ENCODE results near the gene TRMT6.

TRMT6 gene

DNA sequence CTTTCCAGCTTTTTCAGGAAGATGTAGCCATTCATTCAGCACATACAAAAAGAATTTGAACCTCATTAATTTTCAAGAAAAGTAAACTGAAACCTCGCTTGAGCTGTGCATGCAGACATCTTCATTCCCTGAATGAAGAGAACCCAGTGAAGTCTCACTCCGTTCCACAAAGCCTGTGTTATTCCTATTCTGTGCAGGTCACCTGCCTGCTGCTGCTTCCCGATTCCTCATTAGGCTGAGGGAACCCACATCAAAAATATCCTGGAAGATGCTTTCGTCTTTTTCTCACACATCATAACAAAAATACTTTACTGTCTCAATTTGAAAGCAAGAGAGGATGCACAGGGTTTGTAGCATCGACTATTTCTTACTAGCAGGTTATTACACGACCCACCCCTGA lies 40.1 kb downstream of the TRMT6 start:
- no peak overlapping the region for H3K27ac ChIP-seq (ENCODE audit: low read depth, low read length)
- H3K4me1 ChIP-seq (ENCODE audit: control insufficient read depth in 1 of 2, insufficient read depth in 2 of 2, low read length in 2 of 2), result peaks cover 5 to 6% of the 10 kb centered on the region in 2 donors
- no peak overlapping the region for H3K9ac ChIP-seq (ENCODE audit: low read depth in 1 of 2, low read length in 2 of 2)
- H3K27me3 ChIP-seq (ENCODE audit: control insufficient read depth in 1 of 2, insufficient read depth in 2 of 2, low read length in 2 of 2), result peaks cover 8 to 17% of the 10 kb centered on the region in 2 donors
- H3K36me3 ChIP-seq (ENCODE audit: control insufficient read depth in 1 of 2, insufficient read depth in 2 of 2, low read length in 2 of 2), result no peaks in the 10 kb centered on the region
- no peak overlapping the region for H3K4me3 ChIP-seq (ENCODE audit: low read depth in 1 of 2, low read length in 2 of 2)
- H3K9me3 ChIP-seq (ENCODE audit: control insufficient read depth in 1 of 2, low read length in 2 of 2), result no peaks in the 10 kb centered on the region

- Histone ChIP-seq H3K9me3 (ENCODE audit: control insufficient read depth in 1 of 2, low read length in 2 of 2) (no peaks in the 10 kb centered on the region), H3K36me3 (ENCODE audit: control insufficient read depth in 1 of 2, insufficient read depth in 2 of 2, low read length in 2 of 2) (no peaks in the 10 kb centered on the region), H3K27me3 (ENCODE audit: control insufficient read depth in 1 of 2, insufficient read depth in 2 of 2, low read length in 2 of 2) (peaks cover 8 to 15% of the 10 kb centered on the region in 2 donors), H3K4me3 (ENCODE audit: low read depth in 1 of 2, low read length in 2 of 2) (no peak overlapping the region), H3K4me1 (ENCODE audit: control insufficient read depth in 1 of 2, insufficient read depth in 2 of 2, low read length in 2 of 2) (peaks cover 5 to 6% of the 10 kb centered on the region in 2 donors), H3K27ac (ENCODE audit: low read depth, low read length) (no peak overlapping the region), H3K9ac (ENCODE audit: low read depth in 1 of 2, low read length in 2 of 2) (no peak overlapping the region)
Measured at GRCh38 chr20:5908981-5909380, 41.4 kb downstream of the TRMT6 start.

GRCh38 chr20:5900908-5901307 lies 49.4 kb downstream of the TRMT6 start:
- Histone ChIP-seq H3K27ac (ENCODE audit: low read depth, low read length) (no peak overlapping the region), H3K9me3 (ENCODE audit: control insufficient read depth in 1 of 2, low read length in 2 of 2) (no peaks in the 10 kb centered on the region), H3K36me3 (ENCODE audit: control insufficient read depth in 1 of 2, insufficient read depth in 2 of 2, low read length in 2 of 2) (no peaks in the 10 kb centered on the region), H3K4me1 (ENCODE audit: control insufficient read depth in 1 of 2, insufficient read depth in 2 of 2, low read length in 2 of 2) (no peaks in the 10 kb centered on the region), H3K9ac (ENCODE audit: low read depth in 1 of 2, low read length in 2 of 2) (no peak overlapping the region), H3K27me3 (ENCODE audit: control insufficient read depth in 1 of 2, insufficient read depth in 2 of 2, low read length in 2 of 2) (peaks cover 0 to 4% of the 10 kb centered on the region in 2 donors), H3K4me3 (ENCODE audit: low read depth in 1 of 2, low read length in 2 of 2) (no peak overlapping the region)

DNA sequence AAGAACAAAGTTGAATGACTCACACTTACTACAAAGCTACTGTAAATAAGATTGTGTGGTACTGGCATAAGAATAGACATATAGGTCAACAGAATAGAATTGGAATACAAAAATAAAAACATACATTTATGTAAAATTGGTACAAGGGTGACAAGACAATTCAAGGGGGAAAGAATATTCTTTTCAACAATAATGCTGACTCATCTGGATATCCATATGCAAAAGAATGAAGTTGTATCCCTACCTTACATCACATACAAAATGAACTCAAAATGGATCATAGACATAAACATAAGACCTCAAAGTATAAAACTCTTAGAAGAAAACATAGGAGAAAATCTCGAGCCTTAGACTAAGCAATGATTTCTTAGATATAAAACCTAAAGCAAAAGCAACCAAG lies 50.9 kb downstream of the TRMT6 start:
- no peak overlapping the region for H3K9ac ChIP-seq (ENCODE audit: low read depth in 1 of 2, low read length in 2 of 2)

DNA sequence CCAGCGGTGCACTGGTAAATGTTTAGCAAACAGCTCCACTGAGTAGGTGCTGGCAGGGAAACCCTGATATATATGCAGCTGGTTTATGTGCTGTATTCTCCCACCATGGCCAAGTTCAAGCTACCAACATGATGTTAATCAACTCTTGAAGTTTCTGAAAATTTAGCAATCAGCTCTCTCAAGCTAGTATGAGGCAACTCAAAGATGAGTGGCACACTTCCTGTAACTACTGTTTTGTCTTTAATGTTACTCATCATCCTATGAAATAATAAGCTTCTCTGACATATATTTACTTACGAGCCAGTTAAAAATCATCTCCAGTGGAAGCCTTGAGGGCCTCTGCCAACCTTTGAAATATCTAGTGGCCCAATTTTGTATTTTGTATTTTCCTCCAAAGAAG lies 54.7 kb downstream of the TRMT6 start:
- no peak overlapping the region for H3K27ac ChIP-seq (ENCODE audit: low read depth, low read length)
- no peaks in the 10 kb centered on the region for H3K36me3 ChIP-seq (ENCODE audit: control insufficient read depth in 1 of 2, insufficient read depth in 2 of 2, low read length in 2 of 2)
- H3K9me3 ChIP-seq (ENCODE audit: control insufficient read depth in 1 of 2, low read length in 2 of 2), result no peaks in the 10 kb centered on the region
- H3K4me3 ChIP-seq (ENCODE audit: low read depth in 1 of 2, low read length in 2 of 2), result no peak overlapping the region
- H3K9ac ChIP-seq (ENCODE audit: low read depth in 1 of 2, low read length in 2 of 2), result no peak overlapping the region
- H3K27me3 ChIP-seq (ENCODE audit: control insufficient read depth in 1 of 2, insufficient read depth in 2 of 2, low read length in 2 of 2), result peaks cover 0 to 1% of the 10 kb centered on the region in 2 donors
- H3K4me1 ChIP-seq (ENCODE audit: control insufficient read depth in 1 of 2, insufficient read depth in 2 of 2, low read length in 2 of 2), result no peaks in the 10 kb centered on the region

More for the DNA sequence above, 50.9 kb downstream of the TRMT6 start:
- H3K27ac ChIP-seq (ENCODE audit: low read depth, low read length), result no peak overlapping the region
- peaks cover 0 to 4% of the 10 kb centered on the region in 2 donors for H3K27me3 ChIP-seq (ENCODE audit: control insufficient read depth in 1 of 2, insufficient read depth in 2 of 2, low read length in 2 of 2)
- H3K9me3 ChIP-seq (ENCODE audit: control insufficient read depth in 1 of 2, low read length in 2 of 2), result no peaks in the 10 kb centered on the region
- H3K4me3 ChIP-seq (ENCODE audit: low read depth in 1 of 2, low read length in 2 of 2), result no peak overlapping the region
- no peaks in the 10 kb centered on the region for H3K4me1 ChIP-seq (ENCODE audit: control insufficient read depth in 1 of 2, insufficient read depth in 2 of 2, low read length in 2 of 2)
- H3K36me3 ChIP-seq (ENCODE audit: control insufficient read depth in 1 of 2, insufficient read depth in 2 of 2, low read length in 2 of 2), result no peaks in the 10 kb centered on the region

DNA sequence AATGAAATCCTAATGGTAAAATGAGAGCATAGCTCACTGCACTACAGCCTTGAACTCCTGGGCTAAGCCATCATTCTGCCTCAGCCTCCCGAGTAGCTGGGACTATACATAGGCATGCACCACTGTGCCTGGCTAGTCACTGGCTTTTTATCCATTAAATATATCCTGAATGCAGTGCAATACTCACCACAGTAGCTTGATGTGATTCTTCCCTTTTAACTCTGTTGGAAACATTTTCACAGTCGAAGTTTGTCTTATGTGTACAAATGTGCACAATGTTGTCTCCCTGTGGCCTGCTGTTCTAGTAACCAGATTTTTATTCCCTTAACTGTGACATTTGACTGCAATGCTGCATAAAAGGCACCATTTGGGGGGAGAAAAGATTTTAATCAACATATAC lies 56.7 kb downstream of the TRMT6 start:
- Histone ChIP-seq H3K9ac (ENCODE audit: low read depth in 1 of 2, low read length in 2 of 2) (no peak overlapping the region), H3K4me3 (ENCODE audit: low read depth in 1 of 2, low read length in 2 of 2) (no peak overlapping the region), H3K4me1 (ENCODE audit: control insufficient read depth in 1 of 2, insufficient read depth in 2 of 2, low read length in 2 of 2) (no peaks in the 10 kb centered on the region), H3K36me3 (ENCODE audit: control insufficient read depth in 1 of 2, insufficient read depth in 2 of 2, low read length in 2 of 2) (no peaks in the 10 kb centered on the region), H3K9me3 (ENCODE audit: control insufficient read depth in 1 of 2, low read length in 2 of 2) (no peaks in the 10 kb centered on the region), H3K27me3 (ENCODE audit: control insufficient read depth in 1 of 2, insufficient read depth in 2 of 2, low read length in 2 of 2) (no peaks in the 10 kb centered on the region), H3K27ac (ENCODE audit: low read depth, low read length) (no peak overlapping the region)

GRCh38 chr20:5893052-5893451 lies 57.3 kb downstream of the TRMT6 start:
- H3K4me3 ChIP-seq (ENCODE audit: low read depth in 1 of 2, low read length in 2 of 2), result no peak overlapping the region
- H3K9ac ChIP-seq (ENCODE audit: low read depth in 1 of 2, low read length in 2 of 2), result no peak overlapping the region
- no peaks in the 10 kb centered on the region for H3K4me1 ChIP-seq (ENCODE audit: control insufficient read depth in 1 of 2, insufficient read depth in 2 of 2, low read length in 2 of 2)

DNA sequence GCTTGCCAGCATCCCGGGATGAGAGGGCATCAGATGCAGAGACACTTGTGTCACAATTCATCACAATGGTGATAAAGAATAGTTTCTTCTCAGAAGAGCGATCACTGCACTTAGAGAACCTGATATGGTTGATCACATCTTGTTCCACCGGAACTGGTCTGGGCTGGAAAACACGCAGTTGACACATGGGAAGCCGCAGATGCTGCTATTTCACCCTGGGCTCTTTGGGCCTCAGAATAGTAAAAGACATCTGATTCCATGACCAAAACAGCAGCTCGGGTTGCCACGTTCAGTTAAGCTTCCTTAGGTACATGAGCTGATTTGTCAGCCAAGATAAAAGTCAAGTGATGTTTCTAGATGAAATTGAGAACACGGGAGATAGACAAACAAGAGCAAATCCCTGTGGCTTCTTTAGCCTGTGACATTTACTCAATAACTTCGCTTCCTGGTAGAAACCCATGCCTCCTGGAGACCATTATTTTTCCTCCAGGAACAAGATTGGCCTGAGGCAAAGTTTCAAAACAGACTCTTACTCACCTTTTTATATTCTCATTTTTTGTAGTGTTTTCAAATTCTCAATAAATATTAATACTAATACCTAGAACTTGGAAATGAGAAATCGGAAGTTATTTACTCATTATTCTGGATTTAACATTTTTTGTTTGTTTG lies 59.4 kb downstream of the TRMT6 start:
- H3K4me3 ChIP-seq (ENCODE audit: low read depth in 1 of 2, low read length in 2 of 2), result no peak overlapping the region
- H3K27ac ChIP-seq (ENCODE audit: low read depth, low read length), result no peak overlapping the region
- H3K9ac ChIP-seq (ENCODE audit: low read depth in 1 of 2, low read length in 2 of 2), result no peak overlapping the region
- no peaks in the 10 kb centered on the region for H3K9me3 ChIP-seq (ENCODE audit: control insufficient read depth in 1 of 2, low read length in 2 of 2)
- H3K27me3 ChIP-seq (ENCODE audit: control insufficient read depth in 1 of 2, insufficient read depth in 2 of 2, low read length in 2 of 2), result no peaks in the 10 kb centered on the region
- H3K36me3 ChIP-seq (ENCODE audit: control insufficient read depth in 1 of 2, insufficient read depth in 2 of 2, low read length in 2 of 2), result no peaks in the 10 kb centered on the region
- H3K4me1 ChIP-seq (ENCODE audit: control insufficient read depth in 1 of 2, insufficient read depth in 2 of 2, low read length in 2 of 2), result no peaks in the 10 kb centered on the region

More at GRCh38 chr20:5893052-5893451, 57.3 kb downstream of the TRMT6 start:
- H3K9me3 ChIP-seq (ENCODE audit: control insufficient read depth in 1 of 2, low read length in 2 of 2), result no peaks in the 10 kb centered on the region
- no peaks in the 10 kb centered on the region for H3K36me3 ChIP-seq (ENCODE audit: control insufficient read depth in 1 of 2, insufficient read depth in 2 of 2, low read length in 2 of 2)
- H3K27me3 ChIP-seq (ENCODE audit: control insufficient read depth in 1 of 2, insufficient read depth in 2 of 2, low read length in 2 of 2), result no peaks in the 10 kb centered on the region
- no peak overlapping the region for H3K27ac ChIP-seq (ENCODE audit: low read depth, low read length)

DNA sequence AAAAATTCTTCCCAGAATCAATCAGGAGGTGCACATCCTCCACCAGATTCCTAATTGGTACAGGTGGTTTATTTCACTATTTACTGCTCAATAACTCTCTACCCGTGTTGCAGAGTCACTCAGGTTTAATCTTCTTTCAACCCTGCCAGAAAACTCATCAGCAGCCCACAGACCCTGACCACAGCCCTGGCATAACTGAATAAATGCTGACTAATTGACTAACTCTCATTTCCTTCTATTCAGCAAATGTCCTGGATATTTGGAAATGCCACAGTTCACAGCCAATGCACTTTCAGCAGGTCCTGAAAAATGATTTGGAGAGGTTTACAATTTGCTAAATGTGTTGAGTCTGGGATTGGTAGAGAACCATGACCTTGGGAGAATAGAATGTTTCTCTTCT lies 62.3 kb downstream of the TRMT6 start:
- H3K9me3 ChIP-seq (ENCODE audit: control insufficient read depth in 1 of 2, low read length in 2 of 2), result no peaks in the 10 kb centered on the region

DNA sequence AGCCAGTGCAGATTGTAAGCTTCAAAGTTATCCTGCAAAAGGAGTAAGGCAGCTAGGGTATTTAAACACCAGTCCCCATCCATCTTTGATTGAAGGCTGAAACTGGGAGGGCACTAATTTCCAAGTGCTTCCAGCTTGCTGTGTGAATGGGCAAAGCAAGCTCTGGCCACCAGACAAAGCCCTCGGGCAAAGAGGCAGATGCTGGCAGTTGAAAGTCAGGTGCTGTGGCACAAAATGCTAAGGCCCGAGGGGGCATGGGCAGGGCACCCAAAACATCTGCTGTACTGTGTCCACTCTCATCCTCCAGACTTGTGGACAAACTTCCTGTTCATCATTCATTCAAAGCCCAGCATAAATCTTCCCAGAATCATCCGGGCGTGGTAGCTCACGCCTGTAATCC lies 62.9 kb downstream of the TRMT6 start:
- no peaks in the 10 kb centered on the region for H3K27me3 ChIP-seq (ENCODE audit: control insufficient read depth in 1 of 2, insufficient read depth in 2 of 2, low read length in 2 of 2)
- no peaks in the 10 kb centered on the region for H3K4me1 ChIP-seq (ENCODE audit: control insufficient read depth in 1 of 2, insufficient read depth in 2 of 2, low read length in 2 of 2)
- no peaks in the 10 kb centered on the region for H3K36me3 ChIP-seq (ENCODE audit: control insufficient read depth in 1 of 2, insufficient read depth in 2 of 2, low read length in 2 of 2)
- no peak overlapping the region for H3K9ac ChIP-seq (ENCODE audit: low read depth in 1 of 2, low read length in 2 of 2)
- H3K27ac ChIP-seq (ENCODE audit: low read depth, low read length), result no peak overlapping the region
- H3K4me3 ChIP-seq (ENCODE audit: low read depth in 1 of 2, low read length in 2 of 2), result no peak overlapping the region
- no peaks in the 10 kb centered on the region for H3K9me3 ChIP-seq (ENCODE audit: control insufficient read depth in 1 of 2, low read length in 2 of 2)

More for the DNA sequence above, 62.3 kb downstream of the TRMT6 start:
- H3K4me1 ChIP-seq (ENCODE audit: control insufficient read depth in 1 of 2, insufficient read depth in 2 of 2, low read length in 2 of 2), result no peaks in the 10 kb centered on the region
- H3K4me3 ChIP-seq (ENCODE audit: low read depth in 1 of 2, low read length in 2 of 2), result no peak overlapping the region
- H3K9ac ChIP-seq (ENCODE audit: low read depth in 1 of 2, low read length in 2 of 2), result no peak overlapping the region
- H3K27me3 ChIP-seq (ENCODE audit: control insufficient read depth in 1 of 2, insufficient read depth in 2 of 2, low read length in 2 of 2), result no peaks in the 10 kb centered on the region
- no peak overlapping the region for H3K27ac ChIP-seq (ENCODE audit: low read depth, low read length)
- no peaks in the 10 kb centered on the region for H3K36me3 ChIP-seq (ENCODE audit: control insufficient read depth in 1 of 2, insufficient read depth in 2 of 2, low read length in 2 of 2)
